GM04504 (cell line): ENCODE measurements around the gene ENTREP1.
"Not testable (repeated sequence)": the region's sequence is repeated elsewhere in the genome, so short reads cannot be mapped to it uniquely, and the experiment has no call there.

ENCODE experiments used
- DNase-seq: peaks from one replicate; pipeline ENCODE4 v3.0.0-alpha.2; 2012; ENCODE audit warnings: low read depth

Gene ENTREP1

GRCh38 chr9:69324549-69325401 lies at the start of gene ENTREP1:
Gene ENTREP1 (plus strand): TSS chr9:69325215. CDS start chr9:69325310, 95 bp downstream.
- DNase-seq = peak; percentile 0

- no peak for DNase-seq
Measured at GRCh38 chr9:69276775-69277174, 48.2 kb upstream of the ENTREP1 start.

DNA sequence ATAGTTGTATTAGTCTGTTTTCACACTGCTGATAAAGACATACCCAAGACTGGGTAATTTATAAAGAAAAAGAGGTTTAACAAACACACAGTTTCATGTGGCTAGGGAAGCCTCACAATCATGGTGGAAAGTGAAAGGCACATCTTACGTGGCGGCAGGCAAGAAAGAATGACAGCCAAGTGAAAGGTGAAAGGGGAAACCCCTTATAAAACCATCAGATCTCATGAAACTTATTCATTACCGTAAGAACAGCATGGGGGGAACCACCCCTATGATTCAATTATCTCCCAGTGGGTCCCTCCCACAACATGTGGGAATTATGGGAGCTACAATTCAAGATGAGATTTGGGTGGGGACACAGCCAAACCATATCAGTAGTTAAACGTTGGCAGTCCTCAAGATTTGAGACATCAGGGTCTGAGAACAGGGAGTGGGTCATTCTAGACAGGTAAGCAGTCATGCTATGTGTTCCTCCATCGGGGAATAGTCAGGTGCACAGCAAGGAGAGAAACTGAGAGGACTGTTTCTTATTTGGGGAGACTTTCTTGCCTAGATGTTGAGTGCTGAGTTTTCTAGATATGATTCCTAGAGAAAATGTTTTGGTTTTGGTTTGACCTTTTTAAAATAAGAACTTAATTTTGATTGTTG lies 45.8 kb upstream of the ENTREP1 start:
- DNase-seq = no peak

DNA sequence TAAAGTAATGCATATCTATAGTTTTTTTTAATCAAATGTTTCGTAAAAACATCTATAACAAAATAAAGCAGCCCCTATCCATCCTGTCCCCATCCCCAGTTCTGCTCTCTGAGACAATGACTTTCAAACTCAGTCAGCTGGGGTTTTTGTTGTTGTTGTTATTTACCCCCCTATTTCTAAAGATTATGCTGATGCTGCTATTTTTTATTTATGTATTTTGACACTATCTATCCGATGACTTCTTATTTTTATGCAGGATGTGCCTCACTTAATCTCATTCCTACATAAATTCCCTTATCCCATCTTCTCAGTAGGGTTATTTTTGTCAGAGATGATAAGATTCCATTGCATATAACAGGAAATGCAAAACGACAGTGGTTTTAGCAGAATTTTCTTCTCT lies 45.3 kb upstream of the ENTREP1 start:
- DNase-seq = no peak

- DNase-seq = no peak
Measured at GRCh38 chr9:69283003-69283402, 42.0 kb upstream of the ENTREP1 start.

DNA sequence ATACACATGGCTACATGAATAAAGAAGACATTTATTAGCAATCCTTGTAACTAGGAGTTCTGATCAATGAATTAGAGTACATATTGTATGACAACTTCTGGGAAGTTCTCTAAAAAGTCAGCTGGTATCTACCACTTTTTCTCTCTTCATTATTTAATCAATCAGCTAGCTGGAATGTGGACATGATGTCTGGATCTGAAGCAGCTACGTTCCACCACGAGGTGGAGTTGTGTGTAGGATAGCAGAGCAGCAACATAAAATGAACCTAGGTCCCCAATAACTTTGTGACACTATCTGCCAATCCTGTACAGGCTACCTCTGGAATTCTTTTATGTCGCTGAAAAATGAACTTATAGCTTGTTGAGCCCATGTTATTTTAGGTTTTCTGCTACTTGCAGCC lies 32.9 kb upstream of the ENTREP1 start:
- no peak for DNase-seq

DNA sequence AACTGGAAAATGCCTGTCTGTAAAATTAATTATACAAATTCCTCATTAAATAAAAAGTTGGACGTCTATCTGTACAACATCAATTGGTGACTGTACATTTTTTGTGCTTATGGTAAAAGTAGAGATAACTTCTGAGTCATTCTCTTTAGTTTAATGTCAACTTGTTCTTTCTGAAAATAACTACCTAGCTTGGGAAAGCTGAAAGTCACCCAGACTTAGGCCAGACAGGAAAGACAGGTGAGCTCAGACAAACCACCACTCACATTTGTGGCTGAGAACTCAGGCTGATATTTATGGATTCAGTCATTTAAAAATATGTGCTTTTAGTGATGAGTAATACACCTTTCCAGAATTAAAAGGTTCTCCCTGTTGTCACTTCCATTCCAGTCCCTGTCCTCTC lies 31.9 kb upstream of the ENTREP1 start:
- DNase-seq = no peak

- DNase-seq = no peak
Measured at GRCh38 chr9:69295872-69296552, 29.0 kb upstream of the ENTREP1 start.

DNA sequence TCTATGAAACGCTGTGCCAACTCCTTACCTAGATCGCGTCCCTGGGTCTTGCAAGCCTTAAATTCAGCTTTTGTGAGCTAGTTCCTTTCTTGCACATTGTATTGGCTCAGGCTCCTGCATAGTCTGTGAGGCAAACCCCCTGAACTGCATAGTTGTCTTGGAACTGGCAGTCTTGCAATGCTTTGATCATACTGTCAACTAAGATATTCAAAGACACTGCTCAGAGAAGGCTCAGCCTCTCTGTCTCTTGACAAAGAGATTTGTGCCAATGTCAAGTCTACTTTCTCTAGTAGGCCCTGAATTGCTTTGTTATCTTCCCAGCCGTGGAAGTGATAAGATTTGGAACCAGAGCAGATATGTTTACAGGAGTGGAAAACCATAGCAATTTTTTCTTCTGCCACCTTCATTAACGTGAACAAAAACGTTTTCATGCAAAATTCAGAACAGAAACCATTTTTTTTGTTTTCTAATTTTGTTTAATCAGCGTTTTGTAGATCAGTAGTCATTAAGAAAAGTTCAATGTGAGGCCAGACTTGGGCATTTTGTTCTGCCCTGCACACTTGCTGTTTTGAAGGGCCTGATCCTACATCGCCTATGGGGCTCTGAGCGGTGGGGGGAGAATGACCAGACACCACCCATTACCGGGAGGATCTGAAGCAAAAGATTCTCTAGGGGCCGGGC lies 27.6 kb upstream of the ENTREP1 start:
- no peak for DNase-seq

DNA sequence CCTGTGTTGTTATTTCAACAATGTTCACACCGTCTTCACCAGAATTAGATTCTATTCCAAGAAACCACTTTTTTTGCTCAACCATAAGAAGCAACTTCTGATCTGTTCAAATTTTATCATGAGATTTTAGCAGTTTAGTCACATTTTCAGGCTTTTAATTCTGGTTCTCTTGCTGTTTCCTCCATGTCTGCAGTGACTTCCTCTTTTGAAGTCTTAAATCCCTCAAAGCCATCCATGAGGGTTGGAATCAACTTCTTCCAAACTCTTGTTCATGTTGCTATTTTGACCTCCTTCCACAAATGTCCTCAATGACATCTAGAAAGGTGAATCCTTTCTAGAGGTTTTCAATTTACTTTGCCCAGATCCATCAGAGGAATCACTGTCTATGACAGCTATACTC lies 25.7 kb upstream of the ENTREP1 start:
- no peak for DNase-seq

- no peak for DNase-seq
Measured at GRCh38 chr9:69299826-69300225, 25.2 kb upstream of the ENTREP1 start.

DNA sequence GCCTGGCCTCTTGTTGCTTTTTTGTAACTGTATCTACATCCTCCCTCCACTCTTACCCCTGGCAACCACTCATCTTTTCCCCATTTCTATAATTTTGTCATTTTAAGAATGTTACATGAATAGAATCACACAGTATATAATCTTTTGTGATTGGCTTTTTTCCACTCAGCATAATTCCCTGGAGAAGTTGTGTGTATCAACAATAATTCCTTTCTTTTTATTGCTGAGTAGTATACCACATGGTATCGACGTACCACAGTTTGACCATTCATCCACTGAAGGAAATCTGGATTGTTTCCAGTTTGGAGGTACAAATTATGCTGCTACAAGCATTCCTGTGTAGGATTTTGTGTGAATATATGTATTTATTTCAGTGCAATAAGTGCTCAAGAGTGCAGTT lies 21.7 kb upstream of the ENTREP1 start:
- no peak for DNase-seq

- DNase-seq = not testable (repeated sequence)
Measured at GRCh38 chr9:69306895-69307445, 18.0 kb upstream of the ENTREP1 start.

- DNase-seq = peak; percentile 10
Measured at GRCh38 chr9:69307446-69308205, 17.4 kb upstream of the ENTREP1 start.

GRCh38 chr9:69308206-69308931 lies 16.6 kb upstream of the ENTREP1 start:
- no peak for DNase-seq

- DNase-seq = no peak
Measured at GRCh38 chr9:69313175-69313574, 11.8 kb upstream of the ENTREP1 start.

- DNase-seq = no peak
Measured at GRCh38 chr9:69314547-69314946, 10.5 kb upstream of the ENTREP1 start.

GRCh38 chr9:69317081-69317480 lies 7.9 kb upstream of the ENTREP1 start:
- DNase-seq = no peak

GRCh38 chr9:69317894-69318293 lies 7.1 kb upstream of the ENTREP1 start:
- DNase-seq = no peak

DNA sequence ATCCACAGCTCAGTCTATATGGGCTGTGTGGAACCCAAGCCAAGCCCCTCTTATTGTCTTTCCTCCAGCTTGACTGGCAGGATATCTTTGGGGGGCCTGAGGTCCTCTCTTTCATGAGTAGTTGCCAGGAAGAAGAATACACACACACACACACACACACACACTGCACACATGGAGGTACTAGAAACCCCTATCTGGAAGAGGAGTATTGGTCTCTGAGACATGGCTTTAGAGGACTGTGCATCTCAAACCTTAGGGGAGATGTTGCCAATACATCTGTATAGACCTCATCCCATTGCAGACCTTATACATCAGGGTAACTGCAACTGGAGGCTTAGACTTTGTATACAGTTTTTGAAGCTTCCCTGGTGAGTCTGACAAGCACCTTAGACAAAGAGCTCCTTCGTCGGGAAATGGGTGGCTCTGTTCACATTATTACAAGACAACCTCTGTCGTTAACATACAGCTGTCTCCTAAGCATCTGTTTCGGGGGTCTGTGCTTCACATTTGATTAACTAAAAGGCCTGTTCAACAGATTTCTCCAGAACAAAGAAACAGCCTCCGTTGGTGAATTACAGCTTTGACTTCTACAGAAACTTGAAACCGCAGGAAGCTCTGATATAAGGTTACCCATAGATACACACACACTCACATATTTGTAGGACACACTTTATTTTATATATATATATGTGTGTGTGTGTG lies 5.5 kb upstream of the ENTREP1 start:
- DNase-seq = no peak
